Adrenal gland (tissue), 12 donors: ENCODE results near the gene GATC. TPM values are rescaled to one million over a fixed set of nuclear protein-coding genes. Genes with fewer than 3 reads are reported as not detected.

Experiments used
- DNase-seq, 7 donors: peaks; one replicate each; pipeline ENCODE4 v3.0.0-alpha.2; 2019 to 2020
- H3K27ac ChIP-seq, 5 donors: fragments of 200-600 bp; sonication (generic) in 4 of 5; 1 replicate in 3 of 5; 2 replicates in 2 of 5; pipeline versions ENCODE4 v1.5.1 to v1.8.0; 2016 to 2020; ENCODE audit warnings: mild to moderate bottlenecking in 1 of 5
- H3K27me3 ChIP-seq: fragments of 200-600 bp; 2 replicates; pipeline ENCODE4 v1.8.0; 2021
- H3K36me3 ChIP-seq, 2 donors: fragments of 200-600 bp; replicated peaks in 1 of 2; 1 replicate in 1 of 2; 2 replicates in 1 of 2; pipeline versions ENCODE4 v1.5.1 to v1.8.0; 2018 to 2022
- H3K4me1 ChIP-seq, 2 donors: fragments of 200-600 bp; replicated peaks in 1 of 2; 1 replicate in 1 of 2; 2 replicates in 1 of 2; pipeline versions ENCODE4 v1.5.1 to v1.8.0; 2018 to 2021
- H3K4me3 ChIP-seq, 4 donors: fragments of 200-600 bp; sonication (generic) in 3 of 4; one replicate each; pipeline ENCODE4 v1.5.1; 2016 to 2018
- H3K9me3 ChIP-seq, 3 donors: fragments of 200-600 bp; sonication (generic) in 1 of 3; replicated peaks in 1 of 3; 1 replicate in 2 of 3; 2 replicates in 1 of 3; pipeline versions ENCODE4 v1.5.1 to v1.8.0; 2016 to 2021
- CTCF ChIP-seq, 6 experiments: fragments of 450-650 bp in 4 of 6; fragments of 200-600 bp in 2 of 6; sonication (generic) in 1 of 6; IDR thresholded peaks; 1 replicate in 5 of 6; 2 replicates in 1 of 6; pipeline versions ENCODE4 v1.5.1 to v1.8.0; 2016 to 2021; ENCODE audit warnings: antibody characterized with exemption in 6 of 6, mild to moderate bottlenecking in 2 of 6, moderate library complexity in 1 of 6
- POLR2A ChIP-seq, 2 donors: fragments of 450-650 bp; IDR thresholded peaks; one replicate each; pipeline ENCODE4 v1.6.1; 2017; ENCODE audit warnings: antibody characterized with exemption in 2 of 2, mild to moderate bottlenecking in 2 of 2, moderate library complexity in 1 of 2
- WGBS, 4 donors: extraction: QIAGEN DNeasy Blood & Tissue Kit in 2 of 4; methylation state at CpG; one replicate each; pipeline versions ENCODE4 v1.1.5 to v1.1.7; 2013 to 2017; 5-methylcytosine and 5-hydroxymethylcytosine counted together
- intact Hi-C, 2 donors: fragments of 100-400 bp; cut with DNase I; formaldehyde crosslinking; loops; one replicate each; pipeline versions ENCODE4 v1.14.1 to v1.15.0; 2022 to 2023
- polyA plus RNA-seq, 3 donors: library from polyadenylated mRNA; stranded (reverse); fragments of 200-250 nt in 2 of 3; fragments of 350-450 nt in 1 of 3; fragmentation: Illumina TruSeq in 1 of 3; extraction: RNeasy Lipid Tissue Mini Kit (QIAGEN cat#74804) in 1 of 3; gene quantifications; one replicate each; pipeline ENCODE4 v1.2.3, GENCODE V29; 2013 to 2014
- small RNA-seq, 2 donors: library from RNA; depleted of rRNA; stranded (forward); fragments of <200 nt; gene quantifications; one replicate each; pipeline ENCODE3, GENCODE V24; 2016
- total RNA-seq, 9 donors: library from RNA; depleted of rRNA in 4 of 9; stranded (reverse); fragments of >200 nt in 4 of 9; fragments of 120-200 nt in 1 of 9; fragmentation: NEBNext Ultra II Directional in 1 of 9; extraction: Animal tissue kit (Norgen Biotek cat#: 25700) in 1 of 9; gene quantifications; one replicate each; pipeline versions ENCODE4 v1.1.0 to v1.2.4, GENCODE V29; 2013 to 2023
- donor health status: healthy with polysubstance abuse.
- donor health status: Bipolar disorder and iron deficiency.
- donor health status: DM: yes; HTN: yes; CAD: no.
- donor health status: DM: no; HTN: no; CAD: no.
- donor health status: DM: no; HTN: no; CAD: no.
- donor health status: DM: yes; HTN: yes; CAD: no.

GATC gene
- total and polyA plus RNA-seq, 12 donors: 9.0 to 43.6 (median 30.2) TPM

- intact Hi-C loops: no loop called here
Observed at GRCh38 chr12:120508537-120508936, 62.3 kb downstream of the GATC start.

More at GRCh38 chr12:120508537-120508936, 62.3 kb downstream of the GATC start:
- TF ChIP-seq POLR2A (IDR thresholded peaks at IDR 0.05) (no peak), CTCF (IDR thresholded peaks at IDR 0.05) (no peak)
- H3K4me3 ChIP-seq: no peak overlapping the region
- no peaks in the 10 kb centered on the region for H3K27me3 ChIP-seq
- 89 to 98% (median 93%) methylated on average over 8 of the region's 8 CpGs for WGBS, 4 donors
- no peak for DNase-seq
- H3K36me3 ChIP-seq: peaks cover 0 to 46% of the 10 kb centered on the region in 2 donors
- H3K4me1 ChIP-seq: no peaks in the 10 kb centered on the region
- H3K9me3 ChIP-seq: no peaks in the 10 kb centered on the region
- no peak overlapping the region for H3K27ac ChIP-seq

Small RNA genes lying within 50 kb of the gene (small RNA-seq; reads per million reads assigned to genes)
- gene RF00019: 0 reads per million in 2 donors

Other genes starting within 250 kb of the GATC start
- gene RPLP0, start 245.3 kb upstream of the GATC start, total RNA-seq: 1,000 to 10,000 TPM; 1,495 to 3,084 (median 1,836) TPM
- gene RPLP0, start 245.3 kb upstream of the GATC start, polyA plus RNA-seq: 1,000 to 10,000 TPM; 1,257 to 2,060 (median 2,032) TPM
- gene PXN, start 180.7 kb upstream of the GATC start, total RNA-seq: 100 to 1,000 TPM in 4 of 9 donors, 10 to 100 TPM in 5; 12.5 to 156 (median 66.5) TPM
- gene PXN, start 180.7 kb upstream of the GATC start, polyA plus RNA-seq: 100 to 1,000 TPM in 2 of 3 donors, 10 to 100 TPM in 1; 79.9 to 142 (median 123) TPM
- 1,000 to 10,000 TPM in 5 of 9 donors, under 1 TPM in 4; under 0.01 to 8,354 (median 4,817) TPM for gene RNU4-2, start 154.5 kb upstream of the GATC start, total RNA-seq
- not detected for gene RNU4-2, start 154.5 kb upstream of the GATC start, polyA plus RNA-seq
- gene RNU4-1, start 153.2 kb upstream of the GATC start, total RNA-seq: 1,000 to 10,000 TPM in 5 of 9 donors, under 1 TPM in 3, not detected in 1; under 0.01 to 4,330 (median 1,627) TPM
- not detected for gene RNU4-1, start 153.2 kb upstream of the GATC start, polyA plus RNA-seq
- gene SIRT4, start 144.1 kb upstream of the GATC start, total RNA-seq: 10 to 100 TPM in 2 of 9 donors, 1 to 10 TPM in 7; 1.9 to 16.8 (median 7.4) TPM
- gene SIRT4, start 144.1 kb upstream of the GATC start, polyA plus RNA-seq: 1 to 10 TPM; 2.9 to 5.1 (median 3.6) TPM
- 10 to 100 TPM in 1 of 9 donors, 1 to 10 TPM in 7, not detected in 1; 1.3 to 17.2 (median 4.9) TPM for gene PLA2G1B, start 118.7 kb upstream of the GATC start, total RNA-seq
- gene PLA2G1B, start 118.7 kb upstream of the GATC start, polyA plus RNA-seq: 10 to 100 TPM in 1 of 3 donors, 1 to 10 TPM in 2; 4.0 to 18.7 (median 4.9) TPM
- gene MSI1, start 77.3 kb upstream of the GATC start, total RNA-seq: 10 to 100 TPM in 3 of 9 donors, 1 to 10 TPM in 5, under 1 TPM in 1; 0.87 to 24.2 (median 6.9) TPM
- 1 to 10 TPM in 2 of 3 donors, under 1 TPM in 1; 0.88 to 8.8 (median 6.6) TPM for gene MSI1, start 77.3 kb upstream of the GATC start, polyA plus RNA-seq
- 1,000 to 10,000 TPM in 1 of 9 donors, 100 to 1,000 TPM in 8; 378 to 1,017 (median 716) TPM for gene COX6A1, start 8.3 kb upstream of the GATC start, total RNA-seq
- 1,000 to 10,000 TPM in 1 of 3 donors, 100 to 1,000 TPM in 2; 504 to 1,577 (median 661) TPM for gene COX6A1, start 8.3 kb upstream of the GATC start, polyA plus RNA-seq
- 10 to 100 TPM in 8 of 9 donors, 1 to 10 TPM in 1; 8.2 to 53.5 (median 19.9) TPM for gene TRIAP1, start 60 bp upstream of the GATC start, total RNA-seq
- 10 to 100 TPM; 19.2 to 35.6 (median 19.9) TPM for gene TRIAP1, start 60 bp upstream of the GATC start, polyA plus RNA-seq
- gene SRSF9, start 23.3 kb downstream of the GATC start, total RNA-seq: 100 to 1,000 TPM in 6 of 9 donors, 10 to 100 TPM in 3; 55.5 to 206 (median 179) TPM
- 100 to 1,000 TPM in 1 of 3 donors, 10 to 100 TPM in 2; 62.5 to 123 (median 75.4) TPM for gene SRSF9, start 23.3 kb downstream of the GATC start, polyA plus RNA-seq
- 100 to 1,000 TPM; 168 to 463 (median 304) TPM for gene DYNLL1, start 49.7 kb downstream of the GATC start, total RNA-seq
- 100 to 1,000 TPM; 301 to 378 (median 335) TPM for gene DYNLL1, start 49.7 kb downstream of the GATC start, polyA plus RNA-seq
- gene COQ5, start 82.7 kb downstream of the GATC start, total RNA-seq: 10 to 100 TPM; 24.9 to 74.4 (median 34.9) TPM
- gene COQ5, start 82.7 kb downstream of the GATC start, polyA plus RNA-seq: 10 to 100 TPM; 31.9 to 46.6 (median 34.2) TPM
- 100 to 1,000 TPM in 8 of 9 donors, 10 to 100 TPM in 1; 99.9 to 366 (median 237) TPM for gene RNF10, start 87.9 kb downstream of the GATC start, total RNA-seq
- 100 to 1,000 TPM; 194 to 741 (median 572) TPM for gene RNF10, start 87.9 kb downstream of the GATC start, polyA plus RNA-seq
- 10 to 100 TPM; 31.4 to 92.4 (median 65.0) TPM for gene POP5, start 135.0 kb downstream of the GATC start, total RNA-seq
- gene POP5, start 135.0 kb downstream of the GATC start, polyA plus RNA-seq: 100 to 1,000 TPM in 2 of 3 donors, 10 to 100 TPM in 1; 69.0 to 158 (median 116) TPM
- gene CABP1, start 194.2 kb downstream of the GATC start, total RNA-seq: 1 to 10 TPM in 7 of 9 donors, under 1 TPM in 1, not detected in 1; 0.42 to 3.9 (median 2.1) TPM
- 1 to 10 TPM; 2.3 to 5.1 (median 2.9) TPM for gene CABP1, start 194.2 kb downstream of the GATC start, polyA plus RNA-seq
- gene MLEC, start 240.7 kb downstream of the GATC start, total RNA-seq: 100 to 1,000 TPM; 210 to 555 (median 285) TPM
- gene MLEC, start 240.7 kb downstream of the GATC start, polyA plus RNA-seq: 100 to 1,000 TPM in 1 of 3 donors, 10 to 100 TPM in 2; 68.3 to 286 (median 90.0) TPM